Esophagus mucosa (tissue), 1 donor: ENCODE measurements around the gene C22orf39. TPM values are rescaled to one million over a fixed set of nuclear protein-coding genes. Genes with fewer than 3 reads are reported as not detected.
"Not testable (repeated sequence)": the region's sequence is repeated elsewhere in the genome, so short reads cannot be mapped to it uniquely, and the experiment has no call there.

Experiments
- ATAC-seq: fragments of 200-7000 bp; cut with Tn5 transposase; one replicate; pipeline ENCODE4 v1.9.1; 2020
- total RNA-seq: library from RNA; stranded (reverse); gene quantifications from one replicate; pipeline ENCODE4 v1.2.4, GENCODE V29; 2023
- donor health status: DM: yes; HTN: yes; CAD: no.

C22orf39 gene
- total RNA-seq, 1 donor from 2014 or later, result 11.8 TPM

DNA sequence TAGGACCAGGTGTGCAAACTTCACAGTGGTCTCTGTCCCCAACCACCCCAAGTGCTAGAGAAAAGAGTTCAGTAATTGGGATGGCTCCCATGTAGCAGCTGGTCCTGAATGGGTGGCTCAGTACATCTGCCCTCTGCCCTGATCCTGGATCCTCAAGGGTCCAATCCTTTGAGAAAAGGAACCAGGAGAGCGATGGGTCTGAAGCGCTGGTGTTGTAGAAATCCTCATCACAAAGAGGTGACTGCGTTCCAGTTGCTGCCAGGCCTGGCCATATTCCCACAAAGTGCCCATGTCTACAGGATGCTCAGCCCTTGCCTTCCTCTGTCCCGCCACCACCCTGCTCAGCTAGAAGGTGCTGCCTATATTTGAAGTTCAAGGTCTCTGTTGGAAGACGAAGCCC, 6.2 kb upstream of the C22orf39 start:
- no peak for ATAC-seq

DNA sequence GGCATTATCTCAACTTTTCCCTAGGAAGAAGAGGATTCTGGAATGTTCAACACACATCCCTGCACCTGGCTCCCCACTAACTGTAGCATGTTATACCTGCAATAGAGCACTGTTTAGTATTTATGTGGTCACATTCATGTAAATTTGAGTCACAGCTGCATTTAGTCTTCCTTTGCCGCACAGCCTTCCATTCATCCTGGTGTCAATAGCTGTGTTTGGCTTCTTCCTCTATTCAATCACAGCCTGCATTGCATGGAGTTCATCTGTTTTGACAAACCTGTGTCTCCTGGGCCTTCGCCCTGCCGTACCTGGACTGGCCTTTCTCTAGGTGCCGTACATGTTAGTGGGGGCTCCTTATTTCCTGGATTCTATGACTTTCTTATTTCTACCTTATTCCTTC, 4.1 kb upstream of the C22orf39 start:
- no peak for ATAC-seq

DNA sequence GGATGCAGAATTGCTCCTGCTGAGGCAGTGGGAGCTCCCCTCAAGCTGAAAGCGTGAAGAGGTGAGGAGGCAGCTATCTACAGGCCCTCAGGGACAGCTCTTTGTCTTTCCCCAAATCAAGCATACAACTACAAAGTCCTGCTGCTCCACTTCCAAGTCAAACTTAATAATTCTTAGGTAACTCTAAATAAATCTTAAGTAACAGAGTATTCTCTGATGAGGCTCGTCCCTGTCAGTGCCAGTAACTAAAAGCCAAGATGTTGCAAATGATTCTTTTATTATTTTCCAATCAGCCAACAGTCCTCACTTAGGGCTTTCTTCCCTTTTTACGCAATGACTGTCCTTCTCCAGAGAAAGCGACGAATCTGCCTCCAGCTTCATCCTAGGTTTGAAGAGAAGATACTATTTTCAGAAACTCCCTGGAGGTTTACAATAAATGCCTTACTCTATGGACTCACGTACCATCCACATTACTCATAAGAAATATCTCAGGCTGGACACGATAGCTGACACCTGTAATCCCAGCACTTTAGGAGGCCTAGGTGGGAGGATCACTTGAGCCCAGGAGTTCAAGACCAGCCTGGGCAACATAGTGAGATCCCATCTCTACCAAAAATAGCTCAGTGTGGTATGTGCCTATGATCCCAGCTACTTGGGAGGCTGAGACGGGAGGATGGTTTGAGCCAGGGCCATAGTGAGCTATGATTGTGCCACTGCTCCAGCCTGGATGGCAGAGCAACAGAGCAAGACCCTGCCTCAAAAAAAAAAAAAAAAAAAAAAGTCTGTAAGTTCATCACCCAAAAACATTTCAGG, 3.1 kb upstream of the C22orf39 start:
- ATAC-seq, result no peak

DNA sequence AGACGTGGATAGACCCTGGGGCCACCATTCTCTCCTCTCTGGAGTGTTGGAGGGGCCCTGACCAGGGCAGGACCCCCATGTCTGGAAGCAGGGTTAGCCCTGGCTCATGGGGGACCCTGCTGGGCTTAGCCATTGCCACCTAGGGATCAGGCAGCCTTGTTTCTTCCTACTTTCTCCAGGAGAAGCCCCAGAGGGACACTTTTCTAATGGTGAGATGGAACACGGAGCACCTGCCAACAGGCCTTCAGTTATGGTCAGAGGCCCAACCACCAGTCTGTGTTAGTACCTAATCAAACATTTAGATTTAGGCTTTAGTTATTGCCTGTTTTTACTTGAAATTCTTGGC, 1.9 kb upstream of the C22orf39 start:
- no peak for ATAC-seq

DNA sequence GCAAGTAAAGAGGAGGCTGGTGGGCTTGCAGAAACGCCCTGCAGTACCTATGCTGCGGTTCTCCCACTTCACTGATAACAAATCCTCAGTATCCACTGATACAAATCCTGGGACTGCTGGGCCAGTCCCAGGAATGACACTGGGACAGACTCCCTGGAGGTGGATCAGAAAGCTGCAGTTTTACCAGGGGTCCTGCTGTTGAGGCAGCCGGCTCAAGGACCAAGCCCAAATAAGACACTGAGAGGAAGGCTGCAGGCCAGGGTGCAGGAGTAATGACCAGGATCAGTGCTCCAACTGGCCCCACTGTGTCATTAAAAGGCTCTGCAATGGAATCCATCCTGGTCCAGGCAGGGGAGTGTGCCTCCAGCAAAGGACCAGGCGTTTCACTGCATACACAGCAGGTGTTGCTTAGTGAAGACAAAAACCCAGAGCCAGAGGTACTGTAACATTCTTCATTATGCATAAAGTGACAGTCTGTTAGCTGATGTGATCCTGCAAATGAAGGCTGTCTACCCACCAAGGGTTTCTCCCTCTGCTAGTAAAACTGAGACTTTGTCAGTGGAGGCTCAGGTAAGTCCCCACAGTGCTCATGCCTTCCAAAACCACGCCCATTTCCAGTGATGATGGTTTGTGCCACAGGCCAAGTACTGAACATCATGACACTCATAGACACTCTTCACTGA, 1.4 kb upstream of the C22orf39 start:
- ATAC-seq, result no peak

- peak; percentile 58 for ATAC-seq
Observed at GRCh38 chr22:19448076-19448607, 631 bp upstream of the C22orf39 start.

DNA sequence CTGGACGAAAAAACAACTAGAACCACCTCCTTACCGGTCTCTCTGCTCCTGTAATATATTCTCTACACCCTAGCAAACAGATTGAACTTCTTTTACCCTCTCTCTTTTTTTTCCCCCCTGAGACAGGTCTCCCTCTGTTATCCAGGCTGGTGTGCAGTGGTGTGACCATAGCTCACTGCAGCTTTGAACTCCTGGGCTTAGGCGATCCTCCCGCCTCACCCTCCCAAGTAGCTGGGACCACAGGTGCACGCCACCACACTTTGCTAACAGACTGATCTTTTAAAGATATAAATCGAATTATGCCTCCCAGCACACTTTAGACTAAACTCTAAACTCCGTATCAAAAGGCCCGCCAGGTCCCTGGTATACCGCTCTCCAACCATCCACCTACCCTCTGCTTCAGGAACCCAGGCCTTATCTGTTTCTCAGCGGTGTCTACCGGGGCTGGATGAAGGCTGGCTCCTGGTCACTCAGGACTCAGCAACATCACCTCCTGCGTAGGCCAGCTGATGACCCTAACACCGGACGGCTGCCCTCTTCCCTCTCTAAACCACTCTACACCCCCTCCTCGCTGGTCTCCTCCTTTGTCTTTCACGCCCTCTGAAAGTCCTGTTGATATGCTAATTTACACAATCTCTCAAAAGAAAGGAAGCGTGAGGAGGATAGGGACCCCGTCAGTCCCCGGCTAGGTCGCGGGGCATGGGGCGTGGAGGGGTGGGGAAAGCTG, 745 bp downstream of the C22orf39 start:
- ATAC-seq, result peak; percentile 2

DNA sequence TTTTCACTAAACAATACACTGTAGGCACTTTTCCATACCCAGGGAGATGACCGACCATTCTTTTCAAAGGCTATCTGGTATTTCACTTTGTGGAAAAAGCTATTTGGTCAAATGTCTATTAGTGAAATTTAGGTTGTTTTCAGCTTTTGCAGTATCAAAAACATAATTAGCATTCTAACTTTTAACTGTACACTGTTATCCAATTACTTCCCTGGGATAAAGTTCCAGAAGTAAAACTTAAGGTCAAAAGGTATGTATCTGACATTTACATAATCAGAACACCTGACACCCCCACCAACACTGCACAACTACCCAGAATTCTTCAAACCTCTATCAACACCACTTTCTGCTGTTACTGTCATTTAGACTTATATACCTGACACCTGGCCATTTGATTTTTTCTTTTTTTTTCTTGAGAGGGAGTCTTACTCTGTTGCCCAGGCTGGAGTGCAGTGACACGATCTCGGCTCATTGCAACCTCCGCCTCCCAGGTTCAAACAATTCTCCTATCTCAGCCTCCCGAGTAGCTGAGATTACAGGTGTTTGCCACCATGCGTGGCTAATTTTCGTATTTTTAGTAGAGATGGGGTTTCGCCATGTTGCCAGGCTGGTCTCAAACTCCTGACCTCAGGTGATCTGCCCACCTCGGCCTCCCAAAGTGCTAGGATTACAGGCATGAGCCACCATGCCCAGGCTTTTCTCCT, 2.1 kb downstream of the C22orf39 start:
- not testable (repeated sequence) for ATAC-seq

DNA sequence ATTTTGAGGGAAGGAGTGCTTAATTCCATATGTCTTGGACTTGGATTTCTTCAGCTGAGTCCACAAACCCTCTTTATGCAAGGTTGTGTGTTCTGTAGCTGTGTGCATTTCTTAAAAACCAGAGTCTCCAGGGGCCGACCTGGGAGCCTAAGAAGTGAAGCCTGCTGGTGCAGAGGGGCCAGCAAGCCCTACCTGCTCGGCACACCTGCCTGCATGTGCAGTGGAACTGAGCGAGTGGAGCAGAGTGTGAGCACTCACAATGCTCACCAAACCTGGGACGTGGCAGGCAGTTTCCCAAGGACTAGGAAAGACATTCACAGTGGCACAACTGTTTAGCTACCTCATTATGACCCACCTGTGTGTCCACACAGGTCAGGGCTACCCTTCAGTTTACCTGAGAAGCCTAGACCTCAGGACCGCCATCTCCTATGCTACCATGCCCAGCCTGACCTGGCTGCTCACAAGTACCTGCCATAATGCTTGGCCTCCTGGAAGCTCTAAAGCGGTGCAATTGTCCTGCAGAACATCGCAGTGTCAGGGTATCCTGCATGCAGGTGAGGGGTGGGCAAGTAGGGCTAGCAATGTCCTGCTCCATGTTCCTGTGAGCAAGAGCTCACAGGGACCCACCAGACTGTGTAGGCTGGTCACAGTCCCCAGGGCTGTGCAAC, 3.8 kb downstream of the C22orf39 start:
- no peak for ATAC-seq

DNA sequence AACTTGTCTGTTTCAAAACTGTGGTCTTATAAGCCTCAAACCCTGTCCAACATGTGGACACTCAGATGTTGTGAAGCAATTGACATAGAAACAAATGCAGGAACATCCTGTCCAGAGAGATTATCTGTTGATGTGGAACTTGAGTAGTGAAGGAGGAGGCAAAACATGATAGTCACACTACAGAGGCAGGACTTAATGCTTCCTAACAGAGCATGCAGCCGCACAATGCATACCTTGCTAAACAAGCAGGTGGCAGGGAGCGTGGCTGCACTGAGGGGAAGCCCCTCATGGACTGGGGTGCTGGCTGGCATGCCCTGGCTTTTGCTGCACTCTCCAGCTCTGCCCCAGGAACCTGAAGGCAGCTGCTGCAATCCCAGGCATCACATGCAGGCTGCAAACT, 5.3 kb downstream of the C22orf39 start:
- no peak for ATAC-seq

DNA sequence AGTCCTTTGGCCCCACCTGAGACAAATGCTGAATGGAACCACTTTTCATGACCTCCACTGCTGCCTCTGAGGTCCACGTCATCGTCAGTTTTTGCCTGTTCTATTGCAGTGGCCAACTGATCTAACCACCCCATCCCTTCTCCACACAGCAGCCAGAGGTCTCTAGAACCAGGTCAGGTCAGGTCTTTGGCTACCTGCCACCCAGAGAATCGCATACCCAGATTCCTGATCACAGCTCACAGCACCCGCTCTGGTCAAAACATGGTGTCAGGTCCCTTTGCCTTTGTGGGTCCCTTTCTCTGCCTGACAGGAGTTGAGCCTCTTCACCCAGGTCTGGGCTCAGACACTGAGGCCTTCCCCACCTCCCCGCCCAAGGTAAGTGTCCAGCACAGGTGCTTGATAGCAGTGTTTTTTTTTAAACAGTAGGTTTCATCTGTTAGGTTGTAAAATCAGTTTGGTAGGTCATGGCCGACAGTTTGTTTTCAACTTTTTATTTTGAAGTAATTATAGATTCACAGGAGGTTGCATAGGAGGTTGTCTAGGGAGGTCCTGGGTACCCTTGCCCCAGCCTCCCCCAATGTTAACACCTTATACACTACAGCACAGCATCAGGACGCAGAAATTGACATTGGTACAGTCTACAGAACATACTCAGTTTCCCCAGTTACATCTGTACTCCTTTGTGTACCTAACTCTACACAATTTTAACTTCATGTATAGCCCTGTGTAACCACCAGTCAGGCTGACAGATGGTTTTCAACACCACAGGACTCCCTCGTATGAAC, 6.9 kb downstream of the C22orf39 start:
- ATAC-seq, result no peak

DNA sequence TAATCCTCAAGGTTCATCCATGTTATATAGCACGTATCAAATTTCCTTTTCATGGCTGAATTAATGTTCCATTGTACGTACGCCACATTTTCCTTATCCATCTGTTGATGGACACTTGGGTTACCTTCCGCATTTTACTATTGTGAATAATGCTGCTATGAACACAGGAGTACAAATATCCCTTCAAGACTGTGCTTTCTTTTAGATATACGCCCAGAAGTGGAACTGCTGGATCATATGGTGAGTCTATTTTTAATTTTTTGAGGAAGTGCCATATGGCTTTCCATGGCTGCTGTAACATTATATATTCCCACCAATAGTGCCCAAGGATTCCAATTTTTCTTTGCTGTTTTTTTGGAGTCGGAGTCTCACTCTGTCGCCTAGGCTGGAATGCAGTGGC, 9.2 kb downstream of the C22orf39 start:
- no peak for ATAC-seq

GRCh38 chr22:19436444-19437161, 10.9 kb downstream of the C22orf39 start:
- not testable (repeated sequence) for ATAC-seq

- no peak for ATAC-seq
Observed at GRCh38 chr22:19434829-19435580, 12.5 kb downstream of the C22orf39 start.

DNA sequence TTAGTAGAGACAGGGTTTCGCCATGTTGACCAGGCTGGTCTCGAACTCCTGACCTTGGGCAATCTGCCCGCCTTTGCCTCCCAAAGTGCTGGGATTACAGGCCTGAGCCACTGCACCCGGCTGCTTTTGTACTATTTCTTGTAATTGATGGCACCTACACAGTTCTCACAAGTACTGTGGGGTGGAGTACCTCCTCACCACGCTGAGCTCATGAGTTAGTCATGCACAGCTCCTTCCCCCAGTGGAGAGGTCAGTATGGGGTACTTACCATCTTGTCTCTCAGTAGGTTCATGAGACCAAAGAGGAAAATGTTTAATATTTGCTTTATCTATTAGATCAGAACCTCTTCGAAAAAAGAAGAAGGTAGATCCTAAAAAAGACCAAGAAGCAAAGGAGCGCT, 13.1 kb downstream of the C22orf39 start:
- ATAC-seq, result no peak

DNA sequence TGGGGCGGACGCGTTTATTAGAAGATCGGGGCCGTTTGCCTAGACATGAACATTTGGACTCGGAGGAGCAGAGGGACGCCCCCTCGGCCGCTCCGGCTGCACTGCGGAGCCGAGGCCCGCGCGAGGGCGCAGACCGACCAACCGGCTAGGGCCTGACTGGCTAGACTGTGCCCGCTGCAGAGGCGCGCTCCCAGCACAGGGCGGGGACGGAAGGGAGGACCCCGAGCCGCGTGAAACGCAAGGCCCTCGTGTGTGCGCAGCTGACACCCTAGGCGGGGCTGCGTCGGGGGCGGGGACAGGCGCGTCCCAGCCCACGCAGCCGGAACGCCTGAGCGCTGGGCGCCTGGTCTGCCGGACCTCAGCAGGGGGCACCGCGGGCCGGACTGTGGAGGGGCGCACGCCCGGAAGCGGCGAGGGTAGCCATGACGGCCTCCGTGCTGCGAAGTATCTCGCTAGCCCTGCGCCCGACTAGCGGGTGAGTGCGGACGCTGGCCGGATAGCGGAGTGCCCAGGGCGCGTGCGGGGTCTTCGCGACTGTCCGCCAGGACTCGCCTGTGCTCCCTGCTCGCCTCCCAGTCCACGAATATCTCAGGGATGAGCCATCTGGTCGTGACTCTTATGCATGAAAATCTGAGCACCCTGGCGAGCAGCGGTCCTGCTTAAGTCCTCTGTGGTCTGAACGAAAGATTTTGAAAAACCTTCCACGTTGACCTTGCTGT, 15.2 kb downstream of the C22orf39 start, which contains the start of gene MRPL40:
Gene MRPL40, plus strand, starts transcription at position 413 of the 719 bp plus-strand sequence. Its CDS starts 10 bp downstream, at position 423.
- peak; percentile 97 for ATAC-seq

- peak; percentile 74 for ATAC-seq
Observed at GRCh38 chr22:19431649-19432132, 15.8 kb downstream of the C22orf39 start, which contains the start of gene HIRA. Gene HIRA, minus strand, starts transcription at chr22:19431733. Its CDS starts 257 bp downstream, at chr22:19431476.

DNA sequence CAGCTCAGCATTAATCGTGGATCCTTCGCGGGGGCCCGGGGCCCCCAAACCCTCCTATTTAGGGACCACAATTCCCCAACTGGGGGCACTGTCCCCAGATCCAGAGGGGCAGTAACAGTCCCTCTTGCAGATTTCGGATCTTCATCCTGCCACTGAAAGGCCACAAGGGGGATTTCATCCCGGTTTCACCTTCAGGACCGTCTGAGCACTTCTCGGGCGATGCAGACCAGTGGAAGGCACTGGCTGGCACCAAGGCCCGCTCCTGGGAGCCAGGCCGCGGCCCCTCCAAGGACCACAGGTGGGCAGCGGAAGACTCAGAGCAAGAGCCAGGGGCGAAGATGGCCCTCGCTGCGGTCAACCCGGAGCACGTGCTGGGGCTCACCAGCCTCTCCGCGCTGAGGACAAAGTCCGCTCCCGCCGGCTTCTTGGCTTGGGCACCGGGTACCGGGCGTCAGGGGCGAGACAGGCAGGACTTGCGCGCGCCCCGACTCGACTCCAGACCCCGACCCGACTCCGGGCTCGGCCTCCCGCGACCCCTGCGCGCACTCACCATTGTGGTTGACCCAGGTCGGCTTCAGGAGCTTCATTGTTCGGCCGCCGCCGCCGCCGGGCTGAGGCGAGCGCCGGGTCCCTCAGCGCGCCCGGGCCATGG, 16.5 kb downstream of the C22orf39 start:
- no peak for ATAC-seq
